Measurements from ENCODE around the gene AMER3.
"Not testable (repeated sequence)": the region's sequence is repeated elsewhere in the genome, so short reads cannot be mapped to it uniquely, and the experiment has no call there.

AMER3 gene, protein sequence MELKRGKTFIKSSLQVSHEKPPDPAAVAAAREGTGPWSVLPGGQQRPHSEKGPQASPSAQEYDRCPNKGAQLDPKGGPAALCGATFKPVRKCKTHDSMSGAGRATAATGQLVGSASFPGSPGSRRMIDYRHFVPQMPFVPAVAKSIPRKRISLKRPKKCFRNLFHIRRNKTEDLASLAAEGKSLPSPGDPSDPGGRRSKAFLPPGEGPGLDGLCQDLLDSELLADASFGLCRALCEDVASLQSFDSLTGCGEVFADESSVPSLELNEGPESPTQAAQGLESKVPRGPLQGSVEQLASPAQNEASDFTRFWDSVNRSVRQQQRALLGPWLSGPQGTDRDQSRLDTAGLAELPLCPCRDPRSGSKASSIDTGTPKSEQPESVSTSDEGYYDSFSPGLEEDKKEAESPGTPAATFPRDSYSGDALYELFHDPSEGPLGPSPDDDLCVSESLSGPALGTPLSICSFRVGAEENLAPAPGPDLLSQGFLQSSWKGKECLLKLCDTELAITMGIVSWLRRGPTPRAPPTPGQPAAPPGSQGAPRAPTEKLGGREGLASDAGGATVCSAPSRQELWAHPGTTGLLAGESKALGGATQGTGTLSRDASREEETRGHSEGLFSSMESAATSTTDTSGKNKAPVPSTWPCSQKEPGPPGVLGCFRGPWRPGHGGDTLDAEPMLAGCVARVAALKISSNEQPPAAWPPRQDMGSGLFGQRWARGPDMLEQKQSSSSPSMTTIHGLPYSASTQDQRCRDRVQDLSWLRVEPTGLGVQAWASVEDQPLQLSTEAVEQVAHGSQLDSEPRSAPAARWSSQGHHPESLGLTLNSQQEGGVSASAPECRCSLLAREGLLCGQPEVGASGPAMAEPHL

DNA sequence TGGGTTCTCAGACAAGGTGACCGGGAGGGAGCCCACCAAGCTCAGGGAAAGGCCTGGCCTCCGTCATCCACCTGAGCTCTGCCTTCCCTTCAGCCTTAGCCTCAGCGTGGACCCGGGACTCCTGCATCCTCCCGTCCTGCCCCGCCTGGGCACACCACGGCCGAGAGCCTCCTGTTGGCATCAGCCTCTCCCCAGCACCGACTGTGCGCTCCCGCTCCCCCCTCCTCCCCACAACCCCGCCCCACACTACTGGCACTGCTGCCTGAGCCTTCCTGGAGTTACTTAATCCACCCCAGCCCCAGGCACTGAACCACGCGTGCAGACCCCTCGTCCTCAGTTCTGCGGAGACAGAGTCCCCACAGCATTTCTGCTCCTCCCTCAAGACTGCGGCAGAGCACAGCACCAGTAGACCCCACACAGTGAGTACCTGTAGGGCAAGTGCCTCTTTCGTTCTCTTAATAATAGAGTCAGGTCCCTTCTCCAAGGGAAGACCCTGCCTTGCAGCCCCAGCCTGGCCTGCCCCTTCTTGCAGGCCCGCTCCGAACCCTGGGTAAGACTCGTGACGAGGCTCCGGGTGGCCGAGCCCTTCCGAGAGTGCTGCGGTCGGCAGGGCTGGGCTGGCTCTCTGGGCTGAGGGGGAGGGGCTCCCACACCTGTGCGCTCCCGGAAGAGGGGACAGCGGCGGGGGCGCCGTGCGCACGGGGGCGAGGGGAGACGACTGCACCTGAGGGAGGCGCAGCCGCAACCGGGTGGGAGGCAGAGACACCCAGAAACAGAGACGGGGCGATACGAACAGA, at the start of gene AMER3:
Gene AMER3 (plus strand): TSS at position 285 of the 797 bp plus-strand sequence. CDS start 6,533 bp downstream, outside the sequence.
- no peak for DNase-seq (ENCODE audit: low read depth in 2 of 2, low spot score in 1 of 2)

DNA sequence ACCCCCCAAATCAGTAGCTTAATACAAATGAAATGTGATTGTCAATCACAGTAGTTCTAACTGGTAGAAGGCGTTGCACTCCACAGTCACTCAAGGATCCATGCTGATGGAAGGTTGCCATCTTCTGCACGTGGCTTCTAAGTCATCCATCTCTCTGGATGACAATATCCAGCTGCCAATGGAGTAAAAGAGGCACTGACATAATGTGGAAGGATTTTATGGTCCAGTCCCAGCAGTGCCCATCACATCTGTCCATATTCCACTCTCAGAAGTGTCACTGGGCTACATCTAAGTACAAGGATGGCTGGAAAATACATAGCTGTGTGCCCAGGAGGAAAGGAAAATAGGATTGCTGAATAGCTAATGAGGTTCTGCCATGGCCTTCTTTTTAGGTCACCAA, 40.5 kb upstream of the AMER3 start:
- not testable (repeated sequence) for DNase-seq (ENCODE audit: low read depth in 2 of 2, low spot score in 1 of 2)

DNA sequence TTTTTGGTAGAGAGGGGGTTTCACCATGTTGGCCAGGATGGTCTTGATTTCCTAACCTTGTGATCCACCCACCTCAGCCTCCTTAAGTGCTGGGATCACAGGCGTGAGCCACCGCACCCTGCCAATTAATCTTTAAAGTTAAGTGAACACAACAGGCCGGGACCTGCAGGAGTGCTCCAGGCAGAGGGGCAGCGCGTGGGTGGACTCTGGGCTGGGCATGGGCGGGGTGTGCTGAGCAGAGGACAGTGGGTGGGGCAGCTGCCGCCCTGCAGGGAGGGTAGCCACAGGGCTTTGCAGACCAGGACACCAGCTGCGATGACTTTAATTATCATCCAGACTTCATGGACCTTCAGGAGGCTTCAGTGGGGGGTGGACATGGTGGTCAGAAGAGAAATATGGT, 35.3 kb upstream of the AMER3 start:
- no peak for DNase-seq (ENCODE audit: low read depth in 2 of 2, low spot score in 1 of 2)

DNA sequence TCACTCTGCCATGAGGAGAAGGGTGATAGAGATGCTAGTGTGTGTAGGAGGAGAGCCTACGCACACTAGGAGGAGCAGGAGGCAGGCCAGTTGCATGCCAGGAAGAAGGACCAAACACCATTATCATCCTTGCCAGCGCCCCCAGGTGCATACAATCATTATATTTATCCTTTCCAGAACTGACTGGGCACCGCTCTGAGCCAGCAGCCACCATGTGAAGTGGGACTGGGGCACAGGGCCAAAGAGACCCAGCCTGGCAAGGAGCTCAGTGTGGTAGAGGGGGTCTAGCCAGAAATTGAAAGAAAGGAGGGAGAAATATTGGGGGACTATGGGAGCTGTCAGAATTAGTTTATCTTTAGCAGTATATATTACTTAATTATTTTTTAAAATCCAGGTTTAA, 34.8 kb upstream of the AMER3 start:
- DNase-seq (ENCODE audit: low read depth in 2 of 2, low spot score in 1 of 2), result no peak

DNA sequence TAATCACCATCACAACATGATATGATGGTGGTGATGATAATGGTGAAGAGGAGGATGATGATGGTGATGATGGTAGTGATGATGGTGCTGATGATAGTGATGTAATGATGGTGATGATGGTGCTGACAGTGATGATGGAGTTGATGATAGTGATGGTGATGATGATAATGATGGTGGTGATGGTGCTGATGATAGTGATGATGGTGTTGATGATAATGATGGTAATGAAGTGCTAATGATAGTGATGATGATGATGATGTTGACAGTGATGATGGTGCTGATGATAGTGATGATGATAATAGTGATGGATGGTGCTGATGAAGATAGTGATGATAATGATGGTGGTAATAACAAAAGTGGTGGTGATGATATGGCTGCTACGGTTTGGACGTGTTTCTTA, 30.9 kb upstream of the AMER3 start:
- no peak for DNase-seq (ENCODE audit: low read depth in 2 of 2, low spot score in 1 of 2)

DNA sequence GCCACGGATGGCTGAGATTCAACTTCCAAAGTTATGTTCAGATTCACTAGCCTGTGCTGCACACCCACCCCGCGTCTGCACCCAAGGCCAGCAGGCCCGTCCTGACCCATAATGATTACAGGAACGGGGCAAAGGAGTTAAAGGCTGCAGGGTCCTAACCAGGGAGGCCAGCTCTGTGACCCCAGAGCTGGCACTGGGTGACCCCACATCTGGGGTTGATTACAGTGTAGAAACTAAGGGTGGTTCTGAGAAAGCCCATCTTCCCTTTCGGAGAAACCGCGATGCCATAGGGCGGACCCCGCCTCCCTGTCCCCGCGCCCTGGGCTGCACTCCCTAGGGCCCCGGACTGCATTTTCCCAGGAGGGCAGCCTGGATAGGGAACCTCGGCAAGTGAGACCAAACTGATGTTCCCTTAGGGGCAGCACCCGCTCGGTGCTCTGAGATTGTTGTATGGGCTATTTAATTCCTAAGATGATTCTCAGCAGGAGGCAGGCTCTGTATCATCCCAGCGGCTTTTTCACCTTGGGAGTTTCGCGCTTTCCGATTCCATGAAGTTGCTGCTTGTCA, 28.6 kb upstream of the AMER3 start:
- DNase-seq (ENCODE audit: low read depth in 2 of 2, low spot score in 1 of 2), result no peak

DNA sequence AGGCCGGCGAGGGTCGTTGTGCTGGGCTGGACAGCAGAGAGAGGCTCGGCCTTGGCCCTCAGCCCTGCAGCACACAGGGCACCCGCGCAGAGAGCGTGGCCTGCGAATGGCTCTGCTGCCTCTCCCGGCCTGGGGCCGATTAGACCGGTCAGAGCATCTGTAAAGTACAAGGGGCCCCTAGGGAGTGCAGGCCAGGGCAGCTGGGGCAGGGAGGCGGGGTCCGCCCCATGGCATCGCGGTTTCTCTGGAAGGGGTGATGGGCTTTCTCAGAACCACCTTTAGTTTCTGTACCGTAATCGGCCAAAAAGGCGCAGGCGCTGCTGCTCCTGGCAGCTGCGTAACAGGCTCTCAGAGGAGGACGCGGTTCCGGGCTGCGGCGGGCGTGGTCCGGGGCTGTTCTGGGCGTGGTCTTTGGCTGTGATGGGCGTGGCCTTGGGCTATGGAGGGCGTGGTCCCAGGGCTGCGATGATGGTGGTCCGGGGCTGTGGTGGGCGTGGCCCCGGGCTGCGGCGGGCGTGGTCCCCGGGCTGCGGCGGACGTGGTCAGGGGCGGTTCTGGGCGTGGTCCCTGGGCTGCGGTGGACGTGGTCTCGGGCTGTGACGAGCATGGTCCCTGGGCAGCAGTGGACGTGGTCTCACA, 27.9 kb upstream of the AMER3 start:
- peak; percentile 66 to 80 for DNase-seq (ENCODE audit: low read depth in 2 of 2, low spot score in 1 of 2)

DNA sequence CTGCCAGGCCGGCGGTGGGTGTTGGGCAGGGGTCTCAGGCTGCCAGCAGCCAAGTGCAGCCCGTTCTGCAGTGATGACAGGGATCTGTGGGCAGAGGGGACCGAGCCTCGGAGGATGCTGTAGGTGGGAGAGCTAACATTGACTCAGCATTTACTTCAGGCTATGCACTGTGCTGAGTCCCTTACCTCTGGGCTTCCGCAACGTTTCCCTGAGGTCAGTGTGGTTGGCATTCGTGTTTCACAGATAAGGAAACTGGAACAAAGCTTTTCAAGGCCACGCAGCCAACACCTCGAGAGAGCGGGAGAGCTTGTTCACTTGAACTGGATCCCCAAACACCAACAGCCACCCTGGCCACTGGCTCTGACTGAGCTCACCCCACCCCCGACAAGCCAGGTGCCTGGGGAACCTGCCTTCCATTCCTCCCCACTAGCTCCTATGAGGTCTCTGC, 27.3 kb upstream of the AMER3 start:
- DNase-seq (ENCODE audit: low read depth in 2 of 2, low spot score in 1 of 2), result no peak

DNA sequence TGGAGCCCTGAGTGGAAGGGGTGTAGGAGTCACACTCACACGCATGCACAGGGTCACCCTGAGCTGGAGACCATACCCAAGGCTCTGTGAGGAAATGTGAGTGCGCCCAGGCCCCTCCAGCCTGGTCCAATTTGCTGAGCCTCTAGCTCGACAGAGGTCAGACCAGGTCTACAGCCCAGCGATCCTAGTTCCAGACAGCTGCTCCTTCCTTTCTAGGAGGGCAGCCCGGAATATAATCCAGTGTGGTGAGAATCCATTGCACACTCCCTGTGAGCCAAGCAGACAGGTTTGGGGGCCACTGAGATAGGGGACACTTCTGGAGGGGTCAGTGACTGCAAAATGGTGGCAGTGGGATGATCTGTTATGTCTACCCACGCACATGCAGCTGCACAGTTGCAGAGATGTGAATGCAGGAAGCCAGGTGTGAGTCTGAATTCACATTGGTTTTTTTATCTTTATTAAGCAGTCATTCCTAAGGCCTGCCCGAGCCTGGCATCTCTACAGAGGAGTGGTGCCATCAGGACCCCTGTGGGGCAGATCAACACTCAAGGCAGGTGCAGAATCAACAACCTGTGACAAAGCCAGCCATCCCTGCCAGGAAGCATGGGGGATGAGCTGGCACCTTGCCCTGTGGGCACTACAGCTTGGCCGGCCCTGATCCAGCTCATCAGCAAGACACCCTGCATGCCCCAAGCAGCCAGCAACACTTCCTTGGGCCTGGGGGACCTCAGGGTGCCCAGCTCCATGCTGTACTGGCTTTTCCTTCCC, 26.6 kb upstream of the AMER3 start, which contains the start of gene GPR148:
Gene GPR148 (plus strand): TSS at position 522 of the 768 bp plus-strand sequence. CDS start 82 bp downstream, at position 604.
- no peak for DNase-seq (ENCODE audit: low read depth in 2 of 2, low spot score in 1 of 2)

DNA sequence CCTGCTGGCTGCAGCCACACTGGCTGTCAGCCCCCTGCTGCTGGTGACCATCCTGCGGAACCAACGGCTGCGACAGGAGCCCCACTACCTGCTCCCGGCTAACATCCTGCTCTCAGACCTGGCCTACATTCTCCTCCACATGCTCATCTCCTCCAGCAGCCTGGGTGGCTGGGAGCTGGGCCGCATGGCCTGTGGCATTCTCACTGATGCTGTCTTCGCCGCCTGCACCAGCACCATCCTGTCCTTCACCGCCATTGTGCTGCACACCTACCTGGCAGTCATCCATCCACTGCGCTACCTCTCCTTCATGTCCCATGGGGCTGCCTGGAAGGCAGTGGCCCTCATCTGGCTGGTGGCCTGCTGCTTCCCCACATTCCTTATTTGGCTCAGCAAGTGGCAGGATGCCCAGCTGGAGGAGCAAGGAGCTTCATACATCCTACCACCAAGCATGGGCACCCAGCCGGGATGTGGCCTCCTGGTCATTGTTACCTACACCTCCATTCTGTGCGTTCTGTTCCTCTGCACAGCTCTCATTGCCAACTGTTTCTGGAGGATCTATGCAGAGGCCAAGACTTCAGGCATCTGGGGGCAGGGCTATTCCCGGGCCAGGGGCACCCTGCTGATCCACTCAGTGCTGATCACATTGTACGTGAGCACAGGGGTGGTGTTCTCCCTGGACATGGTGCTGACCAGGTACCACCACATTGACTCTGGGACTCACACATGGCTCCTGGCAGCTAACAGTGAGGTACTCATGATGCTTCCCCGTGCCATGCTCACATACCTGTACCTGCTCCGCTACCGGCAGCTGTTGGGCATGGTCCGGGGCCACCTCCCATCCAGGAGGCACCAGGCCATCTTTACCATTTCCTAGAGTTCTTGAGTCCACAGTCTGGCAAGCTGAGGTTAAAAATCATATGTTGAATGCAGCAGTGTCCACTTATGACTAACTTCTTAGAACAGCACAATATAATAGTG, 25.7 kb upstream of the AMER3 start:
- no peak for DNase-seq (ENCODE audit: low read depth in 2 of 2, low spot score in 1 of 2)

DNA sequence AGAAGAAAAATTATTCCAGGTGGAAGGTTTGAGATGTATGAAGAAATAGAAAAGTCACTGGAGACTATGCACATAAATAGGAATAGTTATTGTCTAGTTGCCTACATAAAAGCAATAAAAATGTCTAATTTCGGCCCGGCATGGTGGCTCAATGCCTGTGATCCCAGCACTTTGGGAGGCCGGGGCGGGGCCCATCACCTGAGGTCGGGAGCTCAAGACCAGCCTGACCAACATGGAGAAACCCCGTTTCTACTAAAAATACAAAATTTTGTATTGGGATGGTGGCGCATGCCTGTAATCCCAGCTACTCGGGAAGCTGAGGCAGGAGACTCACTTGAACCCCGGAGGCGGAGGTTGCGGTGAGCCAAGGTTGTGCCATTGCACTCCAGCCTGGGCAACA, 23.1 kb upstream of the AMER3 start:
- DNase-seq (ENCODE audit: low read depth in 2 of 2, low spot score in 1 of 2), result not testable (repeated sequence)

DNA sequence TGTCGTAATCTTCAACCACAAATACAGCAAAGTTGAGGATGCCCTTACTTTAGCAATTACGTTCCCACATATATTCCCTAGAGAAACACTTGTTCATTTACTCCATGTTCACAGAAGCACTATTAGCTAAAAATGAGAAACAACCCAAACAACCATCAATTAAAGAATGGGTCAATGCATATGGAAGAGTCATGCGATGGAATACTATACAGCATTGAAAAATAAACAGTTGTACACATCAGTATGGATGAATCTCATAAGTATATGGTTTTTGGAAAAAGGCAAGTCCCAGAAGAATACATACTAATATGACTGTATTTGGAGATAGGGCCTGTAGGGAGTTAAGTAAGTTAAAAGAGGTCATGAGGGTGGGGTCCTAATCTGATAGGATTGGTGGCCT, 20.1 kb upstream of the AMER3 start:
- DNase-seq (ENCODE audit: low read depth in 2 of 2, low spot score in 1 of 2), result no peak

DNA sequence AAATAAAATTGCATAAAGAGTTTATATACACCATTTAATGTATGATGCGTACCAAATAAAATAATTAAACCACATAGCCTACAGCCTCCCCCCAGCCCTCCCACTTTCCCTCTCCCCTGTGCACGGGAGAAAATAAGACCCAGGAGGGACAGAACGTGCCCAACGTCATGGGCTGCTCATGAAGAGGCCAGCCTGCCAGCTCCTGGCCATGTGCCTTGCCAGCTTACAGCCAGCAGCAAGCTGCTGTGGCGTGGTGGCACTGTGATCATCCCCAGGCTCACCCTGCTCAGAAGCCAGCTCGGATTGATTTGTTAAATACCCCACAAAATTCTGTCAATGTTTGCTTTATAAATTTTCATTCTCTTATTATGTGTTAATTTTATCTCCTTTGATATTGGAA, 18.9 kb upstream of the AMER3 start:
- no peak for DNase-seq (ENCODE audit: low read depth in 2 of 2, low spot score in 1 of 2)

DNA sequence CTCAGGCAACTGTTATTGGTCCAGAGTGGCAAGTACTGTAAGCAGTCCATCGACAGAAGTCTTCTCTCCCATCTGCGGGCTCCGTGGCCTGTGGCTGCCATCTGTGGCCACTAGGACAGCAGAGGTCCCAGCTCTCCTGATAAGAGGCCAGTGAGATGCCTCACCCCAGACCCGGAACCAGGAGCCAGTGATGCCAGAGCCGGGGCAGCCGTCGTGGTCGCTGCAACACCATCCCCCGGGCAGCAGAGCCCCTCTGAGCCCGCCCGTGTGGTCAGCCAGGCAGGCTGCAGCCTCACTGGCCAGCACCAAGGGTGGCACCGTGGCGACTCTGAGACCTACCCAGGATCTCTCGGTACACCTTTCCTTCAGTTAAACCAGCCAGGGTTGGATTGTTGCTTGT, 17.7 kb upstream of the AMER3 start:
- no peak for DNase-seq (ENCODE audit: low read depth in 2 of 2, low spot score in 1 of 2)

DNA sequence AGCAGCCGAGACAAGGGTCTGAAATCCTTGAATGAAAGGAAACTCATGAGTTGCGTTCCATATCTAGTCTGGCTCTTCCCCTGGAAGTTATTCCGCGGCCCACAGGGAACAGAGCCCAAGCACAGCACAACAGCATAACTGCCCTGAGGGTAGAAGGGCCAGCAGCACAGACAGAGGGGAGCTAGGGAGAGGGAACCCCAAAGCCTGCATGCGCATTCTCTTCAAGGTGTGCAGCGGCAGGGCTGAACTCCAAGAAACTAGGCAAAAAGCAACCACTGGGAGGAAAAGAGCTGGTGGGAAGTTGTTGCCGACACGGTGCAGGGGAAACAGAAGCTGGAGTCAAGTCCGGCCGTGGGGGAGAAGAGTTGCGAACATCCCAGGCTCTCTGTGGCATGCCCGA, 14.7 kb upstream of the AMER3 start:
- no peak for DNase-seq (ENCODE audit: low read depth in 2 of 2, low spot score in 1 of 2)

DNA sequence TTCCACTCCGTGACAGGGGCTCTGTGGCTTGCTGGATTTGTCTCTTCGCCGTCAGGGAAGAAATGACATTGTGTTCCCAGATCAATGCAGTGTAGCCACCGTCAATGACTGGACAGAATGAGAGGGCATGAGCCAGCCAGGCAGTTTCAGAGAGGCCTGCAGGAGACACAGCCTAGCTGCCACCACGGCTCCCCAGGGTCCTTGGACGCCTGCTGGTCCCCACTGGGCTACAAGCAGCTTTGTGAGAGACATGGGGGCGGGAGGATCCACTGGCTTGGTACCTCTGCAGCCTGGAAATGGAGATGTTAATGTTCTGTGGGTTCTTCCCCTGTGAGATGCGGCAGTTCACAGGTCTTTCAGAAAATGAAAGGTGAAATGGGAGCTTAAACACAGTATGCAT, 12.1 kb upstream of the AMER3 start:
- no peak for DNase-seq (ENCODE audit: low read depth in 2 of 2, low spot score in 1 of 2)

DNA sequence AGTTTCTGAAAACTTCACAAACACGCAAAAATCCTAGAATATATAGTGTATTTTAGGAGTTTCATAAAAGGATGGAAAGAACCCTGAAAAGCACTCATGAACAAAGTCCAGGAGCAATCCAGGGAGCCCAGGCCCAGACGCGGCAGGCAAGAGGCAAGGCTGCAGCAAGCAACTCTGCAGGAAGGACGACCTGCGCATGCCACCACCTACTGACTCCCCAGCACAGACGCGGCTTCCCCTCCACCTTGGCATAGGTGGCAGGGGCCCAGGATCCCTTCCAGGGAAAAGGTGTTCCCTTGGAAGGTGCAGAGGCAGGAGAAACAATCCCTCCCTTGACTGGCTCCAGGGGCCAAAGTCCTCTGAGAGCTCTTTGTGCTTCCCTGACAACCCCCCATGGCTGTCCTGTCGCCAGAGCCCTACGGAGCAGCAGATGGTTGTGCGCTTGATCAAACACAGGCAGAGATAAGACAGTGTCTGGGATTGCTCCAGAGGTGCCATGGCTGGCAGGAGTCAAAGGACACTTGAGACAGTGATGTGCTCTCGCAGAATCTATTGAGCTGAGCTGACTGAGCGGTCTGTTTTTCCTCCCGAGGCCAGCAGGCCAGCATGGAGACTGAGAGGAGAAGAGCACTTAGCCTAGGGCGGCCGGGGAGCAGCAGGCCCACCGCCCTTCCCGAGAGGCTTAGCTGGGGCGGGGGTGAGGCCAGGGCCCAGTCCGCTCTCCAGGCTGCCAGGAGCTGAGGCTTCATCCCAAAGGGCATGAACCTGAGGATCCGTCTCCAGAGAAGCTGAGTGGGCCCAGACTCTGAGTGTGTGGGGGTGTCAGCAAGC, 10.8 kb upstream of the AMER3 start:
- DNase-seq (ENCODE audit: low read depth in 2 of 2, low spot score in 1 of 2), result no peak

DNA sequence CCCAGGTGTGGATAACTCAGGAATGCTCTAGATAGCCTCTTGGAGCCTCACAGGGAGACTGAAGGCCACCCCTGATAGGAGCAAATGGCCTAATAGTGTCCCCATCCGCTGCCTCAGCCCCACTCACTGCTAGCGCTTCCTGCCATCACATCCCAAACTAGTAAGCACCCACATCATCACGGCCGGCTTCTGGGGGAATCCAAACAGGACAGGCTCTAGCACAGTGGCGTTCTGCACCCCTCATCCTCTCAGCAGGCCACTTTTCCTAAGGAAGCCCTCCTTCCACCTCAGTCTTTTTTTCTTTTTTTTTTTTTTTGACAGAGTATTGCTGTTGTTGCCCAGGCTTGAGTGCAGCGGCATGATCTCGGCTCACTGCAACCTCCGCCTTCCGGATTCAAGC, 6.3 kb upstream of the AMER3 start:
- no peak for DNase-seq (ENCODE audit: low read depth in 2 of 2, low spot score in 1 of 2)

All from stimulated activated CD8-positive, alpha-beta memory T cell treated with anti-CD3 and anti-CD28 coated beads, Interleukin-4, amount 100 ng/mL, for 1 hour (primary cell).